Left ventricle myocardium inferior (tissue), 1 donor: ENCODE data around the gene SLC33A1. TPM values are rescaled to one million over a fixed set of nuclear protein-coding genes. Genes with fewer than 3 reads are reported as not detected.

Source experiments
- DNase-seq: peaks from one replicate; pipeline ENCODE4 v3.0.0-alpha.2; 2020
- H3K27ac ChIP-seq: fragments of 200-600 bp; replicated peaks from 2 replicates; pipeline ENCODE4 v1.8.0; 2021
- H3K27me3 ChIP-seq: fragments of 200-600 bp; 2 replicates; pipeline ENCODE4 v1.8.0; 2021; ENCODE audit warnings: low read depth
- H3K36me3 ChIP-seq: fragments of 200-600 bp; 2 replicates; pipeline ENCODE4 v1.8.0; 2021
- H3K4me1 ChIP-seq: fragments of 200-600 bp; 2 replicates; pipeline ENCODE4 v1.8.0; 2021
- H3K4me3 ChIP-seq: fragments of 200-600 bp; 2 replicates; pipeline ENCODE4 v1.8.0; 2021; ENCODE audit warnings: mild to moderate bottlenecking, moderate library complexity
- H3K9me3 ChIP-seq: fragments of 200-600 bp; replicated peaks from 2 replicates; pipeline ENCODE4 v1.8.0; 2021
- CTCF ChIP-seq: fragments of 200-600 bp; IDR thresholded peaks from 2 replicates; pipeline ENCODE4 v1.8.0; 2021; ENCODE audit warnings: antibody characterized with exemption, mild to moderate bottlenecking, borderline replicate concordance
- intact Hi-C: fragments of 100-400 bp; cut with micrococcal nuclease; formaldehyde crosslinking; loops from one replicate; pipeline ENCODE4 v1.11.0; 2022
- total RNA-seq: library from RNA; stranded (reverse); fragmentation: NEBNext Ultra II Directional; extraction: Animal tissue kit (Norgen Biotek cat#: 25700); gene quantifications from one replicate; pipeline ENCODE4 v1.2.1, GENCODE V29; 2021
- donor health status: DM: no; HTN: yes; CAD: no; lungs with severe emphysema.

The SLC33A1 gene
- total RNA-seq, 1 donor from 2014 or later, result 22.4 TPM

DNA sequence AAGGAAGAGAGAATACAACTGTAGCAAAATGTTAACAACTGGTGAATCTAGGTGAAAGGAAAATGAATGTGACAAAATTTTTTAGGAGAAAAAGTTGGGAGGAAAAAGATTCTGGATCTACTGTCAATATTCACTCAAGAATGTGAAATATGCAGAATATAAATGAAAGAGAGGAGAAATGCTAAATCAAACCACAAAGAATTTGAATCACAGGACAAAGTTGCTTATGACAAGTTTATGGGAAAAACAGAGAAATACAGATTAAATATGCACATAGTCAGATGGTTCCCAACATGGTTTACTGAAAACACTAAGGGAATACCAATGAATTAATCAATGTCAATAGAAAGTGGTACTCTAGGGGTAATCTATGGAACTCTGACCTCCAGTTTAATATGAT, 75.8 kb downstream of the SLC33A1 start:
- no peak for TF ChIP-seq CTCF
- no peaks in the 10 kb centered on the region for H3K4me1 ChIP-seq
- no peak overlapping the region for H3K4me3 ChIP-seq
- no peak for DNase-seq
- intact Hi-C loops, result no loop called here
- H3K27me3 ChIP-seq, result no peaks in the 10 kb centered on the region
- H3K36me3 ChIP-seq, result peaks cover 39% of the 10 kb centered on the region
- H3K9me3 ChIP-seq, result peaks cover 24% of the 10 kb centered on the region
- H3K27ac ChIP-seq, result no peak overlapping the region

- peaks cover 10% of the 10 kb centered on the region for H3K9me3 ChIP-seq
- no peak overlapping the region for H3K4me3 ChIP-seq
- no peaks in the 10 kb centered on the region for H3K4me1 ChIP-seq
- no peak for DNase-seq
- peaks cover 36% of the 10 kb centered on the region for H3K36me3 ChIP-seq
- no peaks in the 10 kb centered on the region for H3K27me3 ChIP-seq
- TF ChIP-seq CTCF, result no peak
- no peak overlapping the region for H3K27ac ChIP-seq
- intact Hi-C loops, result no loop called here
These were observed 81.4 kb downstream of the SLC33A1 start for GRCh38 chr3:155772801-155773200.

GRCh38 chr3:155771126-155771525, 83.1 kb downstream of the SLC33A1 start:
- H3K9me3 ChIP-seq, result peaks cover 10% of the 10 kb centered on the region
- H3K27me3 ChIP-seq, result no peaks in the 10 kb centered on the region
- H3K36me3 ChIP-seq, result peaks cover 47% of the 10 kb centered on the region
- H3K4me3 ChIP-seq, result no peak overlapping the region
- intact Hi-C loops, result no loop called here
- no peaks in the 10 kb centered on the region for H3K4me1 ChIP-seq
- no peak for TF ChIP-seq CTCF
- H3K27ac ChIP-seq, result no peak overlapping the region
- no peak for DNase-seq

Other genes with a start within 250 kb of the SLC33A1 start
- gene PLCH1, start 109.4 kb downstream of the SLC33A1 start, total RNA-seq, result 0.85 TPM
- gene C3orf33, start 48.1 kb downstream of the SLC33A1 start, total RNA-seq, result 6.6 TPM
- 29.4 TPM for gene GMPS, start 16.2 kb upstream of the SLC33A1 start, total RNA-seq